Natural killer cell (primary cell): ENCODE measurements around the gene KMO. TPM values are rescaled to one million over a fixed set of nuclear protein-coding genes. Genes with fewer than 3 reads are reported as not detected.

Experiments
- ATAC-seq, 3 donors: fragments of 150-1000 bp in 2 of 3; fragments of 200-7000 bp in 1 of 3; cut with Tn5 transposase; 1 replicate in 1 of 3; 2 replicates in 2 of 3; pipeline ENCODE4 v1.10.0; 2021; ENCODE audit warnings: mild to moderate bottlenecking in 2 of 3, moderate library complexity in 2 of 3
- DNase-seq, 2 donors: peaks; one replicate each; pipeline versions ENCODE4 v3.0.0 to v3.0.0-alpha.2; 2013 to 2021; ENCODE audit warnings: mixed read lengths in 1 of 2
- H3K27ac ChIP-seq: one replicate; pipeline ENCODE4 v1.5.1; 2013; ENCODE audit warnings: mild to moderate bottlenecking, low read length
- H3K27me3 ChIP-seq: one replicate; pipeline ENCODE4 v1.6.1; 2013; ENCODE audit warnings: low read length; ENCODE audit not compliant: control insufficient read depth, insufficient read depth
- H3K36me3 ChIP-seq: one replicate; pipeline ENCODE4 v1.6.1; 2013; ENCODE audit warnings: low read length; ENCODE audit not compliant: control insufficient read depth, insufficient read depth
- H3K4me1 ChIP-seq: one replicate; pipeline ENCODE4 v1.6.1; 2013; ENCODE audit warnings: low read length; ENCODE audit not compliant: control insufficient read depth, insufficient read depth
- H3K4me3 ChIP-seq: one replicate; pipeline ENCODE4 v1.5.1; 2013; ENCODE audit warnings: low read length
- H3K9me3 ChIP-seq: one replicate; pipeline ENCODE4 v1.6.1; 2013; ENCODE audit warnings: low read length; ENCODE audit not compliant: control insufficient read depth, insufficient read depth
- H3K27ac Mint-ChIP-seq, 2 donors: one replicate each; pipeline ENCODE4 v1.8.0; 2022; ENCODE audit warnings: mild to moderate bottlenecking in 2 of 2, mixed read lengths in 2 of 2, moderate library complexity in 1 of 2
- H3K27me3 Mint-ChIP-seq, 2 donors: one replicate each; pipeline ENCODE4 v1.8.0; 2022; ENCODE audit warnings: low read depth in 2 of 2, mixed read lengths in 2 of 2
- H3K36me3 Mint-ChIP-seq: one replicate; pipeline ENCODE4 v1.8.0; 2022; ENCODE audit warnings: mixed read lengths
- H3K4me1 Mint-ChIP-seq, 2 donors: one replicate each; pipeline ENCODE4 v1.8.0; 2022; ENCODE audit warnings: mixed read lengths in 2 of 2
- H3K4me3 Mint-ChIP-seq: one replicate; pipeline ENCODE4 v1.8.0; 2022; ENCODE audit warnings: mild to moderate bottlenecking, moderate library complexity, mixed read lengths
- H3K9me3 Mint-ChIP-seq, 2 donors: one replicate each; pipeline ENCODE4 v1.8.0; 2022; ENCODE audit warnings: mixed read lengths in 2 of 2
- CTCF ChIP-seq: fragments of 200-600 bp; IDR thresholded peaks from one replicate; pipeline ENCODE4 v1.8.0; 2022; ENCODE audit warnings: antibody characterized with exemption
- whole genome bisulfite sequencing: methylation state at CpG from one replicate; pipeline ENCODE4 v1.1.7; 2013; ENCODE audit warnings: missing lambda C conversion rate; ENCODE audit not compliant: insufficient coverage; 5-methylcytosine and 5-hydroxymethylcytosine counted together
- intact Hi-C: fragments of 100-400 bp; cut with micrococcal nuclease; formaldehyde crosslinking; loops from one replicate; pipeline ENCODE4 v1.14.2; 2022
- total RNA-seq, 4 donors: library from RNA; stranded (reverse); fragments of 120-200 nt in 1 of 4; gene quantifications; one replicate each; pipeline versions ENCODE4 v1.2.3 to v1.2.4, GENCODE V29; 2013 to 2022

Gene KMO
- total RNA-seq, 3 donors from 2014 or later (not counting 1 experiment from before 2014, with no cell fraction given): 0.97 to 1.1 TPM; not detected in 1

- Histone ChIP-seq H3K27ac (no peak overlapping the region), H3K9me3 (no peaks in the 10 kb centered on the region), H3K36me3 (peaks cover 3% of the 10 kb centered on the region), H3K27me3 (no peaks in the 10 kb centered on the region), H3K4me3 (no peak overlapping the region), H3K4me1 (no peaks in the 10 kb centered on the region)
- TF ChIP-seq CTCF: no peak
- H3K4me1 Mint-ChIP-seq: no peaks in the 10 kb centered on the region
- no peaks in the 10 kb centered on the region for H3K9me3 Mint-ChIP-seq
- DNase-seq (no peak), ATAC-seq (no peak)
- no peak overlapping the region for H3K4me3 Mint-ChIP-seq
- no peak overlapping the region for H3K27ac Mint-ChIP-seq
- intact Hi-C loops: no loop called here
- H3K27me3 Mint-ChIP-seq: no peaks in the 10 kb centered on the region
- no peaks in the 10 kb centered on the region for H3K36me3 Mint-ChIP-seq
Measured at GRCh38 chr1:241591317-241591716, 59.1 kb downstream of the KMO start.

- Mint-ChIP-seq H3K4me3 (no peak overlapping the region), H3K27ac (no peak overlapping the region), H3K9me3 (no peaks in the 10 kb centered on the region), H3K36me3 (no peaks in the 10 kb centered on the region), H3K4me1 (no peaks in the 10 kb centered on the region), H3K27me3 (no peaks in the 10 kb centered on the region)
- WGBS: 92% methylated on average over 3 of the region's 5 CpGs
- ATAC-seq: no peak
- Histone ChIP-seq H3K4me3 (no peak overlapping the region), H3K27me3 (no peaks in the 10 kb centered on the region), H3K36me3 (peaks cover 3% of the 10 kb centered on the region), H3K27ac (no peak overlapping the region), H3K4me1 (no peaks in the 10 kb centered on the region), H3K9me3 (no peaks in the 10 kb centered on the region)
- intact Hi-C loops: no loop called here
- DNase-seq: no peak
- no peak for TF ChIP-seq CTCF
Measured at GRCh38 chr1:241591736-241592135, 59.6 kb downstream of the KMO start.

GRCh38 chr1:241592273-241592958 lies 60.2 kb downstream of the KMO start:
- WGBS: 69% methylated on average over 1 of the region's 3 CpGs
- H3K9me3 ChIP-seq: no peaks in the 10 kb centered on the region
- no peaks in the 10 kb centered on the region for H3K4me1 ChIP-seq
- ATAC-seq (no peak), DNase-seq (no peak)
- H3K36me3 ChIP-seq: peaks cover 3% of the 10 kb centered on the region
- no peaks in the 10 kb centered on the region for H3K4me1 Mint-ChIP-seq
- H3K27me3 Mint-ChIP-seq: no peaks in the 10 kb centered on the region
- no peak overlapping the region for H3K4me3 ChIP-seq
- no peak overlapping the region for H3K4me3 Mint-ChIP-seq
- intact Hi-C loops: no loop called here
- H3K36me3 Mint-ChIP-seq: no peaks in the 10 kb centered on the region
- H3K9me3 Mint-ChIP-seq: no peaks in the 10 kb centered on the region
- no peaks in the 10 kb centered on the region for H3K27me3 ChIP-seq
- no peak overlapping the region for H3K27ac Mint-ChIP-seq
- no peak overlapping the region for H3K27ac ChIP-seq
- TF ChIP-seq CTCF: no peak

- Histone ChIP-seq H3K4me3 (no peak overlapping the region), H3K27me3 (no peaks in the 10 kb centered on the region), H3K9me3 (no peaks in the 10 kb centered on the region), H3K27ac (no peak overlapping the region), H3K36me3 (peaks cover 6% of the 10 kb centered on the region), H3K4me1 (no peaks in the 10 kb centered on the region)
- H3K9me3 Mint-ChIP-seq: no peaks in the 10 kb centered on the region
- intact Hi-C loops: no loop called here
- H3K36me3 Mint-ChIP-seq: no peaks in the 10 kb centered on the region
- no peak for DNase-seq
- TF ChIP-seq CTCF: no peak
- WGBS: 89% methylated on average over 1 of the region's 1 CpG
- ATAC-seq: no peak
- H3K27me3 Mint-ChIP-seq: no peaks in the 10 kb centered on the region
- H3K4me1 Mint-ChIP-seq: no peaks in the 10 kb centered on the region
- H3K27ac Mint-ChIP-seq: no peak overlapping the region
- H3K4me3 Mint-ChIP-seq: no peak overlapping the region
Measured at GRCh38 chr1:241593186-241593585, 61.0 kb downstream of the KMO start.
